Measurements from ENCODE around the gene ONECUT3.

Gene ONECUT3

GRCh38 chr19:1811942-1812425, 58.7 kb downstream of the ONECUT3 start, which contains the start of gene ATP8B3:
Gene ATP8B3 (minus strand): TSS chr19:1812276. CDS start chr19:1811736, 540 bp downstream.
- TF ChIP-seq GATA1 (IDR thresholded peaks at IDR 0.05; ENCODE audit: low read depth, low read length) (no peak), POLR2A (IDR thresholded peaks at IDR 0.05; ENCODE audit: low read length) (no peak)
- DNase-seq, result no peak

DNA sequence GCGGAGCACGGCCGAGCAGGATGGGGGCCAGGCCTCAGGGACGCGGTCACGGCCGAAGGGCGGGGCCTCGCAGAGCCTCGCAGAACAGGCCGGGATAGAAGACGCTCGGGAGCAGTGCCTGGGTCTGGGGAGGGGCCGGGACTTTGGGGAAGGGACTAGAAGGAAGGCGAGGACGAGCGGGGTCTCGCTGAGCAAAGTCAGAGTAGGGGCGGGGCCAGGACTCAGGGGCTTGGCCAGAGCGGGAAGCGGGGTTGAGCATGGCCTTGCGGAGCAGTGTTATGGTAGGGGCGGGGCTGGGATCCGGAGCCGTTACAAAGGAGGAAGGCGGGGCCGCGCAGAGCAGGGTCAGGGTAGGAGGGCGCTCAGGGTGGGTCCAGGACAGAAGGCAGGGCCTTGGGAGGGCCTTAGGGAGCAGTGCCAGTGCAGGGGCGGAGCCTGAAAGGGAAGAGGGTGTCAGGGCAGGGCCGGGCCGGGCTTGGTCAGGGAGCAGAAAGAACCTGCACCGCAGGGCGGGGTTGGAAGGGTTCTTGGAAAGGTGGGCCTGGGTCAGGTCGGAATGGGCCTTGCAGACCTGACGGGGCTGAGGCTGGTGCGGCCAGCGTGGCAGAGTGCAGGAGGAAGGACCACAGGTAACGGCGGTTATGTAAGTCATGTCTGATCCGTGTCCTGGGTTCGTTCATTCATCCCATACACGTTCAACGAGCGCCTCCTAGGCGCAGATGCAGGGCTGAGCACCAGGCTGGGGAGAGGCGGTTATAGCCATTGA, 59.3 kb downstream of the ONECUT3 start:
- peak; percentile 96 to 98 for DNase-seq
- no peak for TF ChIP-seq GATA1 (IDR thresholded peaks at IDR 0.05; ENCODE audit: low read depth, low read length)
- peak; percentile 67 for TF ChIP-seq POLR2A (IDR thresholded peaks at IDR 0.05; ENCODE audit: low read length)

DNA sequence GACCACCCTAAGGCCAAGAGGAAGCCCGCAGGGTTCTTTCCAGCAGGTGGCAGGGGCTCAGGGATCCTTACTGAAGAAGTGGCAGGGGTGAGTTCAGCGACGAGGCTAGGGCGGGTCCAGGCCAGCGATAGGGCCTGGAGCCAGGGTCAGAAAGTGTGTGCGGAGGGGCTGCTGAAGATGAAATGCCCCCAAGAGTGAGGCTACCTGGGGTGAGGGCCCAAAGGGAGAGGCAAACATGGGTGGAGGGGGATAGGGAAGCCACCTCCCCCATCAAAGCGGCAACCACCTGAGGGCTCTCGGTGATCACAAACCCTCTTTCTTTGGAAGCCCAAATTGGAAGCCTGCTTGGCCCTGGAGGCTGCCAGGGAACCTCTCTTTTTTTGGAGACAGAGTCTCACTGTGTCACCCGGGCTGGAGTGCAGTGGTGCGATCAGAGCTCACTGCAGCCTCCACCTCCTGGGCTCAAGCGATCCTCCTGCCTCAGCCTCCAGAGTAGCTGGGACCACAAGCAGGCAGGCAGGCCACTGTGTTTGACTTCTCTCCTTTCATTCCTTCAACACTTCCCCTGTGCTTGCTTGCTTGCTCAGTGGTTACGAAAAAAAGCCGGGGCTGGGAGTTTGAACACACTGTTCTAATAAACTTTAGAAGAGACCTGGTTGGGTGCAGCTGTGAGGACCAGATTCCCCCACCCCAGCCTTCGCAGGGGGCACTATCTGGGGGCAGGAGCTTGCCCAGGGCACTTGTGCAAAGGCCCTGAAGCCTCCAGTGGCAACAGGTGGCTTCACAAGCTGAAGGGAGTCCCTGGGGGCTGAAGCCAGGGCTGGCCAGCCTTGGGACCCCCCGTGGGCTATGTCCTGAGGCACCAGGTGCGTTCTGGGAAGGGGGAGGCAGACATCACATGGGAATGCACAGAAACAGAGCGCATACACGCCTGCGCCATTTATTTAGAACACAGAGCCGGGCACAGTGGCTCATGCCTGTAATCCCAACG, 60.2 kb downstream of the ONECUT3 start:
- no peak for DNase-seq
- TF ChIP-seq POLR2A (IDR thresholded peaks at IDR 0.05; ENCODE audit: low read length) (no peak), GATA1 (IDR thresholded peaks at IDR 0.05; ENCODE audit: low read depth, low read length) (no peak)

DNA sequence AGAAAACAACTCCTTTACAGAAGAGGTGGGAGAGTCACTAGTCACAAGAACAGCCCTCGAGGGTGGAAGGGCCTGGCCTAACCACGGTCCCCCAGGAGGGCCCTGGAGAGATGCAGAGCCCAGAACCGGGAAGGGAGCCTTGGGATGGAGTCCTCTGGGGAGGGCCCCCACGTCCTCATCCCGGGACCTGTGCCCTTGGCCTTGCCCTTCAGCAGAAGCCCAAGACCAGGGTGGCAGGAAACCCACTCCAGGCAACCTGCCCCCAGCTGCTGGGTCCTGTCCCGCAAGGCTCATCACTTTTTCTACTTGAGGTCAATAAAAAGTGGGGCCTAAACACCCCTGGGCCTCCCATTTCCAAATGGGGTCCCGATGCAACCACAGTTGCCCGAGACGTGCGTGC, 61.1 kb downstream of the ONECUT3 start:
- DNase-seq, result no peak

GRCh38 chr19:1814833-1815604, 61.7 kb downstream of the ONECUT3 start:
- DNase-seq, result no peak
- TF ChIP-seq POLR2A (IDR thresholded peaks at IDR 0.05; ENCODE audit: low read length) (no peak), GATA1 (IDR thresholded peaks at IDR 0.05; ENCODE audit: low read depth, low read length) (no peak)

More for the DNA sequence above, 61.1 kb downstream of the ONECUT3 start:
- TF ChIP-seq GATA1 (IDR thresholded peaks at IDR 0.05; ENCODE audit: low read depth, low read length), result no peak
- no peak for TF ChIP-seq POLR2A (IDR thresholded peaks at IDR 0.05; ENCODE audit: low read length)

- DNase-seq, result no peak
- TF ChIP-seq POLR2A (IDR thresholded peaks at IDR 0.05; ENCODE audit: low read length) (no peak), GATA1 (IDR thresholded peaks at IDR 0.05; ENCODE audit: low read depth, low read length) (no peak)
Measured at GRCh38 chr19:1815605-1816529, 62.6 kb downstream of the ONECUT3 start.

DNA sequence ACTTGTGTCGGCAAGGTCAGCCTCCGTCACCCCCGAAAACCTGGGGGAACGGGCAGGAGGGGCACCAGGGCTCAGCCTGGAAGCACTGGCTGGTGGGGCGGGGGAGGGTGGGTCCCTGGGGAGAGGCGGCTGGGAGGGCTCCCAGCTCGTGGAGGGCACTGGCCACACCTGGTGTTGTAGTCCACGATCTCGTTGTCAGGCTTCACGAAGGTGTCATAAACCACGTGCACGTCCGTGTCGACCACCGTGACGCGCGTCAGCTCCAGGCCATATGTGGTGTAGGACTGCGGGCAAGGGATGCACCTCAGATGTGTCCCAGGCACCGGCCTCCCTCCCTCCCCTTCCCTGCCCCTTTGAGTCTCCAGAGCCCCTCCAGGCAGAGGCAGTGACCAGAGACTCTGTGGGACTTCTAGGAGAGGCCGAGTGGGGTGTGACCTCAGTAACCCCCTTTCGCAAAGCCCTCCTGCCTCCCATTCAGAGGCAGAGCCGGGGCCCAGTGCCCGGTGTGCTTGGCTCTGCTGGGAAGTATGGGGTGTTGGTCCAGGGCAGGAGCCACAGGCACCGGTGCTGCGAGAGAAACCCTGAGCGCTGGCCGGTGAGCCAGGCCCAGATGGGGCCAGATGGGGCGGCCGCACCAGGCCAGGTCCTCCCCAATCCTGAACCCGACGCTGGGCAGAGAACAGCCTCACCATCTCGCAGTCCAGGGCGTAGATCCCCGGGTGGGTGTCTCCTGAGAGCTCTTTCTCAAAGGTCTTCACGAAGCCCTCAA, 63.4 kb downstream of the ONECUT3 start:
- no peak for TF ChIP-seq POLR2A (IDR thresholded peaks at IDR 0.05; ENCODE audit: low read length)
- TF ChIP-seq GATA1 (IDR thresholded peaks at IDR 0.05; ENCODE audit: low read depth, low read length), result no peak
- DNase-seq, result no peak

GRCh38 chr19:1817553-1818179, 64.4 kb downstream of the ONECUT3 start:
- TF ChIP-seq GATA1 (IDR thresholded peaks at IDR 0.05; ENCODE audit: low read depth, low read length) (no peak), POLR2A (IDR thresholded peaks at IDR 0.05; ENCODE audit: low read length) (no peak)

DNA sequence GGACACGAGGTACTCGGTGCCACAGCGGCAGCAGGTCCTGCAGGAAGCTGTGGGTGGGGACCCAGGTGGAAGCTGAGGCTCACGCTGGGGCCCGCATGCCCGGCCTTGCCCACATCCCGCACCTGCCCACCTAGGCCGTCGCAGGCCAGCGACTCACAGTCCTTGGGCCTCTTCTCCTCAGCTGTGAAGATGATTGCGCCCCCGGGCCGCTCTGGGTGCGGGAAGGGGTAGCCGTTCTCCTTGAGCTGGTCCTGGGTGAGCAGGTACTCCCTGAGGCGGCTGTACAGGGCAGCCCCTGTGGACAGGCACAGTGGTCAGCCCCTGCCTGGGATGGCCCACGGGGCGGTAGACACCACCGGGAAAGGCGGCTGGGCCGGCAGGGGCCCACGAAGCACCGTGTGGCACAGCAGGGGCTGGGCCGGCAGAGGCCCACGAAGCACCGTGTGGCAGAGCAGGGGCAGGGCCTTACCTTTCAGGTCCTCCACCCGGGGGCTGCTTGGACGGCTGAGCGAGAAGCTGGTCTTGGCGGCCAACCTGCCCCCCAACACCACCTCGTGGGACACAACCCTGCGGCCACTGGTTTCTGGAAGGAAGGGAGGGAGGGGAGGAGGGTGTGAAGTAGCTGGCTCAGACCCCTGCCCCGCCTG, 65.4 kb downstream of the ONECUT3 start:
- TF ChIP-seq GATA1 (IDR thresholded peaks at IDR 0.05; ENCODE audit: low read depth, low read length) (no peak), POLR2A (IDR thresholded peaks at IDR 0.05; ENCODE audit: low read length) (no peak)
- no peak for DNase-seq

More at GRCh38 chr19:1817553-1818179, 64.4 kb downstream of the ONECUT3 start:
- DNase-seq, result no peak

GRCh38 chr19:1819341-1820255, 66.3 kb downstream of the ONECUT3 start:
- no peak for DNase-seq
- TF ChIP-seq POLR2A (IDR thresholded peaks at IDR 0.05; ENCODE audit: low read length), result no peak
- no peak for TF ChIP-seq GATA1 (IDR thresholded peaks at IDR 0.05; ENCODE audit: low read depth, low read length)
